Psoas muscle (tissue), 8 donors: Measurements from ENCODE around the gene NPEPL1. TPM values are rescaled to one million over a fixed set of nuclear protein-coding genes. Genes with fewer than 3 reads are reported as not detected.

Experiments
- ATAC-seq, 4 donors: fragments of 200-7000 bp; cut with Tn5 transposase; one replicate each; pipeline ENCODE4 v1.9.1; 2020; ENCODE audit warnings: moderate library complexity in 3 of 4, mild to moderate bottlenecking in 2 of 4
- DNase-seq, 2 donors: peaks; one replicate each; pipeline ENCODE4 v3.0.0-alpha.2; 2020
- H3K27ac ChIP-seq: fragments of 200-600 bp; one replicate; pipeline ENCODE4 v1.8.0; 2022
- H3K27me3 ChIP-seq, 3 donors: fragments of 200-600 bp in 1 of 3; one replicate each; pipeline versions ENCODE4 v1.6.1 to v1.8.0; 2013 to 2022; ENCODE audit warnings: low read length in 2 of 3, mild to moderate bottlenecking in 2 of 3, moderate library complexity in 1 of 3; ENCODE audit not compliant: insufficient read depth in 3 of 3
- H3K36me3 ChIP-seq, 2 donors: fragments of 200-600 bp in 1 of 2; one replicate each; pipeline versions ENCODE4 v1.6.1 to v1.8.0; 2013 to 2022; ENCODE audit warnings: low read depth in 1 of 2, mild to moderate bottlenecking in 1 of 2, moderate library complexity in 1 of 2; ENCODE audit not compliant: insufficient read depth in 1 of 2
- H3K4me1 ChIP-seq: fragments of 200-600 bp; one replicate; pipeline ENCODE4 v1.8.0; 2022
- H3K4me3 ChIP-seq: fragments of 200-600 bp; one replicate; pipeline ENCODE4 v1.8.0; 2022; ENCODE audit warnings: mild to moderate bottlenecking
- H3K9me3 ChIP-seq: fragments of 200-600 bp; one replicate; pipeline ENCODE4 v1.8.0; 2022
- WGBS, 3 donors: extraction: QIAGEN DNeasy Blood & Tissue Kit; methylation state at CpG; one replicate each; pipeline versions ENCODE4 v1.1.6 to v1.1.7; 2013; 5-methylcytosine and 5-hydroxymethylcytosine counted together
- intact Hi-C, 2 donors: fragments of 100-400 bp; cut with DNase I; formaldehyde crosslinking; loops; one replicate each; pipeline versions ENCODE4 v1.11.0 to v1.14.2; 2022
- polyA plus RNA-seq, 3 donors: library from polyadenylated mRNA; stranded (reverse); fragments of 200-250 nt; gene quantifications; one replicate each; pipeline ENCODE4 v1.2.3, GENCODE V29; 2013
- total RNA-seq, 4 donors: library from RNA; stranded (reverse); fragmentation: NEBNext Ultra II Directional in 2 of 4; extraction: Animal tissue kit (Norgen Biotek cat#: 25700) in 2 of 4; gene quantifications; one replicate each; pipeline versions ENCODE4 v1.2.1 to v1.2.4, GENCODE V29; 2021 to 2023
- TF ChIP-seq, protein P1 (sequence below): fragments of 200-600 bp; IDR thresholded peaks from one replicate; pipeline ENCODE4 v1.8.0; 2022; ENCODE audit warnings: antibody characterized with exemption
- donor health status: healthy with polysubstance abuse.
- donor health status: DM: no; HTN: no; CAD: no; lungs with moderate emphysema.
- donor health status: Bipolar disorder and iron deficiency.
- donor health status: healthy.
- donor health status: DM: yes; HTN: yes; CAD: no.
- donor health status: DM: no; HTN: no; CAD: no.
- donor health status: DM: no; HTN: no; CAD: no.
- donor health status: DM: yes; HTN: yes; CAD: no.

NPEPL1 gene
- total and polyA plus RNA-seq, 7 donors: 18.4 to 52.3 (median 36.0) TPM

DNA sequence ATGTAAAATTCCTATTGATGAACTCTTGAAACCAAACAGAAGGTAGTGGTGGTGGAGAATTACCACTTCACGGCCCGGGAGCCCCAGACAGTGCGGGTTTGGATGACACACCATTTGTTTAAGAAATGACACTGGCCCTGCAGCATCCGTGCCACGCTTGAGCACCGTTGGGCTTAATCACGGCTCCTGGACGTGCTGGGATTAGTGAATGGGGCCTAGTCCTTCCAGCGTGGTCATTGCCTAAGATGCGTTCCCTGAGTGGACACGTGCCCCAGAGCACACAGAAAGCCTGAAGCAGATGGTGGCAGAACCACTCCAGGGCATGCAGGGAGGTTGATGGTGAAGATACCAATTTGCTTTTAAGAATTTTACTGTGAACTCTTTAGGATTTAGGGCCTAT lies 27.0 kb upstream of the NPEPL1 start:
- Histone ChIP-seq H3K36me3 (peaks cover 16 to 47% of the 10 kb centered on the region in 2 donors), H3K27ac (peak overlapping the region; percentile 75), H3K9me3 (no peaks in the 10 kb centered on the region), H3K27me3 (no peaks in the 10 kb centered on the region), H3K4me1 (peaks cover 30% of the 10 kb centered on the region), H3K4me3 (no peak overlapping the region)
- intact Hi-C loops: no loop called here
- TF ChIP-seq, protein P1, sequence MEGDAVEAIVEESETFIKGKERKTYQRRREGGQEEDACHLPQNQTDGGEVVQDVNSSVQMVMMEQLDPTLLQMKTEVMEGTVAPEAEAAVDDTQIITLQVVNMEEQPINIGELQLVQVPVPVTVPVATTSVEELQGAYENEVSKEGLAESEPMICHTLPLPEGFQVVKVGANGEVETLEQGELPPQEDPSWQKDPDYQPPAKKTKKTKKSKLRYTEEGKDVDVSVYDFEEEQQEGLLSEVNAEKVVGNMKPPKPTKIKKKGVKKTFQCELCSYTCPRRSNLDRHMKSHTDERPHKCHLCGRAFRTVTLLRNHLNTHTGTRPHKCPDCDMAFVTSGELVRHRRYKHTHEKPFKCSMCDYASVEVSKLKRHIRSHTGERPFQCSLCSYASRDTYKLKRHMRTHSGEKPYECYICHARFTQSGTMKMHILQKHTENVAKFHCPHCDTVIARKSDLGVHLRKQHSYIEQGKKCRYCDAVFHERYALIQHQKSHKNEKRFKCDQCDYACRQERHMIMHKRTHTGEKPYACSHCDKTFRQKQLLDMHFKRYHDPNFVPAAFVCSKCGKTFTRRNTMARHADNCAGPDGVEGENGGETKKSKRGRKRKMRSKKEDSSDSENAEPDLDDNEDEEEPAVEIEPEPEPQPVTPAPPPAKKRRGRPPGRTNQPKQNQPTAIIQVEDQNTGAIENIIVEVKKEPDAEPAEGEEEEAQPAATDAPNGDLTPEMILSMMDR: no peak
- DNase-seq: peak; percentile 36 to 82
- 46 to 68% (median 50%) methylated on average over 11 of the region's 11 CpGs for WGBS, 3 donors
- peak; percentile 85 to 95 (median 91) for ATAC-seq

DNA sequence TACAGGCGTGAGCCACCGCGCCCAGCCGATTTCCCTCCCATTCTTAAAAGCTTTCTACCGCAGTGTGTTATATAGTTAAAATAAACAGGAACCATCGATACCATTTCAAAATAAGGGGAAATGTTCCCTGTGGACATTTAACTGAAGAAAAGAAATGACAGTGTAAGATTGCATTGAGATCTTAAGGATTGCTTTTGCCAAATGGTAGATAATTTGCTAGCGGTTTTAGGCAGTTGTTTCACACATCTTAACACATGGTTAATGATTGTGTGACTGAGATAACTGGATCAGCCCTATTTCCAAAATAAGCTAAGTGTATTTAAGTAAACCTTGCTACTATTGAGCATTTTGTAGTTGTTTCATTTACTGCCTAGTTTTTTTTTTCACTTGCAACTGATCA lies 25.9 kb upstream of the NPEPL1 start:
- Histone ChIP-seq H3K27me3 (no peaks in the 10 kb centered on the region), H3K27ac (no peak overlapping the region), H3K4me3 (no peak overlapping the region), H3K9me3 (no peaks in the 10 kb centered on the region), H3K4me1 (peaks cover 29% of the 10 kb centered on the region), H3K36me3 (peaks cover 19 to 56% of the 10 kb centered on the region in 2 donors)
- WGBS, 3 donors: 92 to 96% (median 93%) methylated on average over 7 of the region's 7 CpGs
- ATAC-seq: no peak
- intact Hi-C loops: no loop called here
- TF ChIP-seq, protein P1: no peak
- no peak for DNase-seq

DNA sequence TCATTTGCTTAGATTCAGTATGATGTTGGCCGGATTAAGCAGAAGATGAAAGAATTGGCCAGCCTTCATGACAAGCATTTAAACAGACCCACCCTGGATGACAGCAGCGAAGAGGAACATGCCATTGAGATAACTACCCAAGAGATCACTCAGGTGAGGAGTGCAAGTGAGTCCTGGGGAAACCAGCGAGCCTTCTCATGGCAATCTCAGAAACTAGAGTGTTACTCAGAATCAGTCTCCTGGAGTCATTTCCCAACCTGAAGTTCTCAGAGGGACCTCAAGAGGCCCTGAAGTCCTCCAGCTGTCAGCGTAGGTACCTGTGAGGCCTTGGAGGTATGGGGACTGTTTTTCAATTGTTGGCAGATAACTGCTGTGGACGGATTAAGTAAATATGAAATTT lies 24.6 kb upstream of the NPEPL1 start:
- Histone ChIP-seq H3K4me3 (no peak overlapping the region), H3K9me3 (no peaks in the 10 kb centered on the region), H3K27ac (no peak overlapping the region), H3K36me3 (peaks cover 20 to 64% of the 10 kb centered on the region in 2 donors), H3K27me3 (no peaks in the 10 kb centered on the region), H3K4me1 (peaks cover 19% of the 10 kb centered on the region)
- TF ChIP-seq, protein P1: no peak
- 87 to 95% (median 94%) methylated on average over 5 of the region's 5 CpGs for WGBS, 3 donors
- DNase-seq (no peak), ATAC-seq (no peak)
- intact Hi-C loops: no loop called here

DNA sequence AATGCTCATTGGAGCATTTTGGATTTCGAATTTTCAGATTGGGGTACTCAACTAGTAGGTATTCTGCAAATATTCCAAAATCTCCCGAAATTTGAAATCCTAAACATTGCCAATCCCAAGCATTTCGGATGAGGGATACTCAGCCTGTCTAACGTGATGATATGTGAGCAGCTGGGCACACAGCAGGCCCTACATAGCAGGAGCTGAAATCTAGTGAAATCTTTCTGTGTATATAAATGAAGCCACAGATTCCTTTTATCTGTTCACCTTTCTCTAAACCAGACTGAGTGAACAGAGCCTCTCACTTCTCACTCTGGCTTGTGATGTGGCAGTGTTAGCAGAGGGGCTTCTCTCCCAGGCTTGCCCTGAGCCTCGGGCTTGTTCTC lies 23.7 kb upstream of the NPEPL1 start:
- ATAC-seq: no peak
- H3K4me1 ChIP-seq: peaks cover 19% of the 10 kb centered on the region
- H3K9me3 ChIP-seq: no peaks in the 10 kb centered on the region
- TF ChIP-seq, protein P1: no peak
- no peaks in the 10 kb centered on the region for H3K27me3 ChIP-seq
- peaks cover 24 to 67% of the 10 kb centered on the region in 2 donors for H3K36me3 ChIP-seq
- intact Hi-C loops: no loop called here
- WGBS, 3 donors: 81 to 90% (median 82%) methylated on average over 5 of the region's 5 CpGs
- DNase-seq: no peak
- H3K27ac ChIP-seq: no peak overlapping the region
- no peak overlapping the region for H3K4me3 ChIP-seq

DNA sequence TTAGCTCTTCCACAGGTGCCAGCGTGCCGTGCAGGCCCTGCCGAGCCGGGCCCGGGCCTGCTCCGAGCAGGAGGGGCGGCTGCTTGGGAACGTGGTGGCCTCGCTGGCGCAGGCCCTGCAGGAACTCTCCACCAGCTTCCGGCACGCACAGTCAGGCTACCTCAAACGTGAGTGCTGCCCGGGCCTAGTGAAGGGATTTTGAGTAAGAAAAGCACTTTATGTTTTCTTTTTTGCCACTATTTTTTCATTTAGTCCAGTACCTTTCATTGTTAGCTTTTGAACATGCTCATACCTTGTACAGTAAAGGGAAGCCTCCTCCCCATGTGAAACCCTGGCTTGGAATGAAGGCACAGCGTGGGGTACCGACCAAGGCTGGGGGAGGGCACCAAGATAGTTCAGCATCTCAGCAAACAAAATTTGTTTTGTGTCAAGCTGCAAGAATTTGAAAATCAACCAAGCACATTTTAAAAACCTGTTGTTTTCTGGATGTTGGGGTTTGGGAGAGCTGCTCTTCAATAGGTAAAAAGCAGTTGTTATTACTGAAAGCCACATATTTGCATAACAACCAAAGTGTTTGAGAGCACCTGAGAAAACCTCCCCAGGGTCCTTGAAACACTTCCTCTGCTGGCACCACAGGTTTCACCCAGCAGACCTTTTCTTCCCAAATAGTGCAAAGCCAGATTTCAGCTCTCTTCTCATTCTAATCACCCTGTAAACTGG lies 23.2 kb upstream of the NPEPL1 start:
- TF ChIP-seq, protein P1: no peak
- Histone ChIP-seq H3K4me1 (peaks cover 19% of the 10 kb centered on the region), H3K4me3 (no peak overlapping the region), H3K27ac (no peak overlapping the region), H3K27me3 (no peaks in the 10 kb centered on the region), H3K9me3 (no peaks in the 10 kb centered on the region), H3K36me3 (peaks cover 24 to 68% of the 10 kb centered on the region in 2 donors)
- no peak for ATAC-seq
- no peak for DNase-seq
- WGBS, 3 donors: 64 to 69% (median 68%) methylated on average over 16 of the region's 16 CpGs
- intact Hi-C loops: no loop called here
